HL-60 (cell line): ENCODE data around the gene LDHB.

Experiments
- DNase-seq, 2 experiments: peaks; one replicate each; pipeline ENCODE4 v3.0.0-alpha.2; 2010 to 2020; ENCODE audit warnings: low read depth in 1 of 2, low spot score in 1 of 2
- H3K27ac ChIP-seq: fragments of 250-450 bp; sonication (Bioruptor Pico); replicated peaks from 2 replicates; pipeline ENCODE4 v1.5.1; 2020; ENCODE audit warnings: mild to moderate bottlenecking, moderate library complexity
- H3K27me3 ChIP-seq: fragments of 250-450 bp; sonication (Bioruptor Pico); 2 replicates; pipeline ENCODE4 v1.5.1; 2021; ENCODE audit warnings: mild to moderate bottlenecking, moderate library complexity; ENCODE audit not compliant: insufficient read depth, poor library complexity, severe bottlenecking
- H3K4me3 ChIP-seq: replicated peaks from 2 replicates; pipeline ENCODE4 v1.5.1; 2011; ENCODE audit warnings: mild to moderate bottlenecking, control low read depth, low read length; ENCODE audit not compliant: insufficient read depth
- CTCF ChIP-seq: IDR thresholded peaks from one replicate; pipeline ENCODE4 v1.5.1; 2011; ENCODE audit warnings: low read length, control low read depth, inconsistent platforms; ENCODE audit not compliant: insufficient read depth
- GABPA ChIP-seq: IDR thresholded peaks from 2 replicates; pipeline ENCODE4 v1.6.1; 2012; ENCODE audit warnings: low read depth
- POLR2AphosphoS5 ChIP-seq: IDR thresholded peaks from 2 replicates; pipeline ENCODE4 v1.6.1; 2012; ENCODE audit warnings: low read depth
- REST ChIP-seq: IDR thresholded peaks from 2 replicates; pipeline ENCODE4 v1.6.1; 2012; ENCODE audit warnings: low read depth; ENCODE audit not compliant: insufficient replicate concordance
- SPI1 ChIP-seq: IDR thresholded peaks from 2 replicates; pipeline ENCODE4 v1.6.1; 2012; ENCODE audit warnings: low read depth, mild to moderate bottlenecking, borderline replicate concordance

Gene LDHB

GRCh38 chr12:21655591-21655990 is 2.1 kb downstream of the LDHB start:
- Histone ChIP-seq H3K27me3 (no peaks in the 10 kb centered on the region), H3K27ac (peak overlapping the region; percentile 87), H3K4me3 (peak overlapping the region; percentile 85)
- DNase-seq: no peak
- TF ChIP-seq REST (no peak), GABPA (no peak), POLR2AphosphoS5 (no peak), SPI1 (no peak), CTCF (no peak)

- no peak for DNase-seq
- H3K4me3 ChIP-seq: no peak overlapping the region
- no peak overlapping the region for H3K27ac ChIP-seq
- H3K27me3 ChIP-seq: no peaks in the 10 kb centered on the region
- TF ChIP-seq REST (no peak), POLR2AphosphoS5 (no peak), CTCF (no peak), SPI1 (no peak), GABPA (no peak)
These were observed 5.8 kb downstream of the LDHB start for GRCh38 chr12:21651821-21652220.

- TF ChIP-seq CTCF (no peak), GABPA (no peak), SPI1 (no peak), REST (no peak), POLR2AphosphoS5 (no peak)
- Histone ChIP-seq H3K27ac (no peak overlapping the region), H3K4me3 (no peak overlapping the region), H3K27me3 (no peaks in the 10 kb centered on the region)
- DNase-seq: no peak
These were observed 6.6 kb downstream of the LDHB start for GRCh38 chr12:21650997-21651396.
